Endothelial cell (in vitro differentiated cells): Measurements from ENCODE around the gene PPP1R18. TPM values are rescaled to one million over a fixed set of nuclear protein-coding genes. Genes with fewer than 3 reads are reported as not detected.

Experiments used
- DNase-seq: peaks from one replicate; pipeline ENCODE4 v3.0.0; 2021; ENCODE audit warnings: low spot score
- H3K27ac Mint-ChIP-seq: one replicate; pipeline ENCODE4 v1.8.0; 2021; ENCODE audit warnings: mixed read lengths, inconsistent platforms; ENCODE audit not compliant: unreplicated experiment
- H3K27me3 Mint-ChIP-seq: one replicate; pipeline ENCODE4 v1.8.0; 2021; ENCODE audit warnings: mild to moderate bottlenecking, moderate library complexity, mixed read lengths, inconsistent platforms; ENCODE audit not compliant: unreplicated experiment
- H3K36me3 Mint-ChIP-seq: one replicate; pipeline ENCODE4 v1.8.0; 2021; ENCODE audit warnings: mild to moderate bottlenecking, low read depth, mixed read lengths, inconsistent platforms; ENCODE audit not compliant: unreplicated experiment
- H3K4me1 Mint-ChIP-seq: one replicate; pipeline ENCODE4 v1.8.0; 2021; ENCODE audit warnings: mild to moderate bottlenecking, mixed read lengths, inconsistent platforms; ENCODE audit not compliant: unreplicated experiment
- H3K4me3 Mint-ChIP-seq: one replicate; pipeline ENCODE4 v1.8.0; 2021; ENCODE audit warnings: mild to moderate bottlenecking, mixed read lengths, inconsistent platforms; ENCODE audit not compliant: unreplicated experiment
- H3K9me3 Mint-ChIP-seq: one replicate; pipeline ENCODE4 v1.8.0; 2021; ENCODE audit warnings: mixed read lengths, inconsistent platforms; ENCODE audit not compliant: unreplicated experiment
- CTCF ChIP-seq: fragments of 200-600 bp; sonication (generic); IDR thresholded peaks from one replicate; pipeline ENCODE4 v1.5.0; 2021; ENCODE audit warnings: antibody characterized with exemption; ENCODE audit not compliant: unreplicated experiment
- total RNA-seq: library from RNA; stranded (reverse); fragmentation: NEBNext Ultra II Directional; extraction: Animal tissue kit (Norgen Biotek cat#: 25700); gene quantifications from one replicate; pipeline ENCODE4 v1.2.1, GENCODE V29; 2021; ENCODE audit not compliant: unreplicated experiment

The PPP1R18 gene
- total RNA-seq, 1 donor from 2014 or later: 285 TPM

GRCh38 chr6:30647242-30648116 is 39.0 kb downstream of the PPP1R18 start:
- peak overlapping the region; percentile 74 for H3K27ac Mint-ChIP-seq
- H3K4me3 Mint-ChIP-seq: peak overlapping the region; percentile 93
- H3K36me3 Mint-ChIP-seq: peaks cover 38% of the 10 kb centered on the region
- H3K4me1 Mint-ChIP-seq: peaks cover 44% of the 10 kb centered on the region
- TF ChIP-seq CTCF: no peak
- no peaks in the 10 kb centered on the region for H3K9me3 Mint-ChIP-seq
- peak; percentile 73 for DNase-seq
- peaks cover 7% of the 10 kb centered on the region for H3K27me3 Mint-ChIP-seq

- peaks cover 7% of the 10 kb centered on the region for H3K27me3 Mint-ChIP-seq
- no peak for TF ChIP-seq CTCF
- H3K4me1 Mint-ChIP-seq: peaks cover 48% of the 10 kb centered on the region
- peak within 1 kb of the TSS; percentile 93 for H3K4me3 Mint-ChIP-seq
- peak within 1 kb of the TSS; percentile 92 for H3K27ac Mint-ChIP-seq
- peaks cover 31% of the 10 kb centered on the region for H3K36me3 Mint-ChIP-seq
- peak; percentile 87 for DNase-seq
- no peaks in the 10 kb centered on the region for H3K9me3 Mint-ChIP-seq
Observed at GRCh38 chr6:30646450-30647241, 39.8 kb downstream of the PPP1R18 start, which contains the start of gene C6orf136. TSS of gene C6orf136 (plus strand) at chr6:30647133. CDS start at chr6:30647232, 99 bp downstream.

GRCh38 chr6:30645989-30646388 is 40.5 kb downstream of the PPP1R18 start:
- peak overlapping the region; percentile 92 for H3K27ac Mint-ChIP-seq

GRCh38 chr6:30644769-30645168 is 41.7 kb downstream of the PPP1R18 start:
- peaks cover 7% of the 10 kb centered on the region for H3K27me3 Mint-ChIP-seq
- peaks cover 35% of the 10 kb centered on the region for H3K36me3 Mint-ChIP-seq
- H3K4me1 Mint-ChIP-seq: peaks cover 62% of the 10 kb centered on the region
- no peak for TF ChIP-seq CTCF
- H3K9me3 Mint-ChIP-seq: no peaks in the 10 kb centered on the region
- peak overlapping the region; percentile 91 for H3K4me3 Mint-ChIP-seq
- H3K27ac Mint-ChIP-seq: peak overlapping the region; percentile 92
- no peak for DNase-seq

More at GRCh38 chr6:30645989-30646388, 40.5 kb downstream of the PPP1R18 start:
- peak overlapping the region; percentile 91 for H3K4me3 Mint-ChIP-seq
- H3K4me1 Mint-ChIP-seq: peaks cover 53% of the 10 kb centered on the region
- H3K9me3 Mint-ChIP-seq: no peaks in the 10 kb centered on the region
- no peak for TF ChIP-seq CTCF
- DNase-seq: no peak
- H3K27me3 Mint-ChIP-seq: peaks cover 7% of the 10 kb centered on the region
- peaks cover 31% of the 10 kb centered on the region for H3K36me3 Mint-ChIP-seq
